Left hindlimb (tissue), 1 donor: Measurements from ENCODE around the gene EPAS1.
"Not testable (repeated sequence)": the region's sequence is repeated elsewhere in the genome, so short reads cannot be mapped to it uniquely, and the experiment has no call there.

Source experiments
- DNase-seq: peaks from one replicate; pipeline ENCODE4 v3.0.0-alpha.2; 2018

The EPAS1 gene

GRCh38 chr2:46384457-46384815 is 87.2 kb downstream of the EPAS1 start:
- DNase-seq, result no peak

GRCh38 chr2:46385786-46386577 is 88.8 kb downstream of the EPAS1 start:
- no peak for DNase-seq

GRCh38 chr2:46386763-46387162 is 89.6 kb downstream of the EPAS1 start:
- no peak for DNase-seq

GRCh38 chr2:46387292-46387691 is 90.1 kb downstream of the EPAS1 start:
- DNase-seq, result no peak

- DNase-seq, result no peak
Measured at GRCh38 chr2:46387886-46388515, 90.8 kb downstream of the EPAS1 start.

- no peak for DNase-seq
Measured at GRCh38 chr2:46388881-46389280, 91.7 kb downstream of the EPAS1 start.

- DNase-seq, result no peak
Measured at GRCh38 chr2:46389417-46389916, 92.3 kb downstream of the EPAS1 start.

- no peak for DNase-seq
Measured at GRCh38 chr2:46390036-46390435, 92.8 kb downstream of the EPAS1 start.

- no peak for DNase-seq
Measured at GRCh38 chr2:46390901-46391395, 93.7 kb downstream of the EPAS1 start.

GRCh38 chr2:46392561-46393346 is 95.5 kb downstream of the EPAS1 start:
- no peak for DNase-seq

- DNase-seq, result no peak
Measured at GRCh38 chr2:46393347-46393820, 96.2 kb downstream of the EPAS1 start.

GRCh38 chr2:46393865-46394264 is 96.7 kb downstream of the EPAS1 start:
- DNase-seq, result no peak

GRCh38 chr2:46394649-46395510 is 97.7 kb downstream of the EPAS1 start:
- DNase-seq, result no peak

GRCh38 chr2:46395730-46396129 is 98.5 kb downstream of the EPAS1 start:
- not testable (repeated sequence) for DNase-seq

- DNase-seq, result no peak
Measured at GRCh38 chr2:46400016-46400415, 102.8 kb downstream of the EPAS1 start.

- no peak for DNase-seq
Measured at GRCh38 chr2:46402874-46403273, 105.7 kb downstream of the EPAS1 start.

GRCh38 chr2:46404181-46404759 is 107.1 kb downstream of the EPAS1 start:
- DNase-seq, result no peak

- no peak for DNase-seq
Measured at GRCh38 chr2:46407852-46408455, 110.7 kb downstream of the EPAS1 start.

GRCh38 chr2:46409756-46410155 is 112.5 kb downstream of the EPAS1 start:
- no peak for DNase-seq

GRCh38 chr2:46410273-46411244 is 113.4 kb downstream of the EPAS1 start:
- DNase-seq, result no peak
